ENCODE measurements around the gene TCEAL6. TPM values are rescaled to one million over a fixed set of nuclear protein-coding genes. Genes with fewer than 3 reads are reported as not detected.
A peak's percentile ranks its signal among the peaks of the same experiment; 100 is the strongest.
"Not testable (repeated sequence)": the region's sequence is repeated elsewhere in the genome, so short reads cannot be mapped to it uniquely, and the experiment has no call there.

The TCEAL6 gene
- not detected in 2 replicates for total RNA-seq
- polyA plus RNA-seq, result not detected in 2 replicates
- not detected in 2 replicates for polyA plus RNA-seq (2011; cell fraction: cytosol; rRNA removed)
- polyA plus RNA-seq (2011; cell fraction: nucleus; rRNA removed), result not detected in 2 replicates
- not detected in 2 replicates for polyA plus RNA-seq (2012)
- not detected in 2 replicates for polyA minus RNA-seq
- not detected for polyA minus RNA-seq (2011; cell fraction: cytosol; rRNA and poly(A)+ RNA removed)
- polyA minus RNA-seq (2011; cell fraction: nucleus; rRNA and poly(A)+ RNA removed), result not detected in 2 replicates
- not detected for Bru-seq, nascent RNA
- BruChase-seq, experiment 1, labeled RNA remaining after a 6-hour chase, result not detected
- not detected for BruChase-seq, experiment 2, labeled RNA remaining after a 2-hour chase
- long read RNA-seq, result 0 reads

GRCh38 chrX:102142274-102142673 lies at the start of gene TCEAL6:
Gene TCEAL6, minus strand, starts transcription at chrX:102142481.
- H3K79me2 ChIP-seq (ENCODE audit: control insufficient read depth, insufficient read depth, low read length); H4K20me1 ChIP-seq (replicated peaks; ENCODE audit: control insufficient read depth, extremely low read depth, insufficient read depth, low read length); POLR2A ChIA-PET; FAIRE-seq; CTCF ChIA-PET; H3K27me3 ChIP-seq (ENCODE audit: control insufficient read depth in 2 of 2, insufficient read depth in 2 of 2, low read length in 2 of 2); H3K27ac ChIP-seq (ENCODE audit: insufficient read depth, low read depth, low read length); DNase-seq (ENCODE audit: low read depth, low spot score); H3K4me2 ChIP-seq (ENCODE audit: insufficient read depth, low read length); BruUV-seq (replicated peaks); H2AFZ ChIP-seq (ENCODE audit: low read depth, low read length); H3K9ac ChIP-seq (replicated peaks; ENCODE audit: extremely low read depth, insufficient read depth, low read length); dilution Hi-C loops (cut with MboI; ENCODE audit: extremely low pct_ligation_motif_present, low sequenced_read_pairs); H3K4me3 ChIP-seq (replicated peaks in 1 of 3; ENCODE audit: insufficient read depth in 1 of 3, low read depth in 1 of 3, low read length in 3 of 3); H3K9me1 ChIP-seq (replicated peaks; ENCODE audit: control insufficient read depth, extremely low read depth, insufficient read depth, low read length); H3K36me3 ChIP-seq (ENCODE audit: control insufficient read depth in 2 of 2, extremely low read depth in 1 of 2, insufficient read depth in 2 of 2, low read length in 2 of 2); H3K4me1 ChIP-seq (ENCODE audit: control insufficient read depth, extremely low read depth, insufficient read depth, low read length); intact Hi-C loops (cut with micrococcal nuclease); H3K9me3 ChIP-seq (replicated peaks; ENCODE audit: control insufficient read depth, insufficient read depth, low read length): not testable (repeated sequence)

- TF ChIP-seq FOS (IDR thresholded peaks at IDR 0.05; ENCODE audit: borderline replicate concordance, insufficient read depth, low read length) (no peak), EZH2 (IDR thresholded peaks at IDR 0.05; ENCODE audit: borderline replicate concordance, low read depth, low read length, severe bottlenecking) (no peak), POLR2AphosphoS5 (IDR thresholded peaks at IDR 0.05; ENCODE audit: insufficient read depth, low read depth, low read length) (no peak), POLR2A (IDR thresholded peaks at IDR 0.05; ENCODE audit: low read depth, low read length) (no peak), GATA2 (IDR thresholded peaks at IDR 0.05; ENCODE audit: insufficient read depth, insufficient read length, low read depth, low read length) (no peak), JUN (IDR thresholded peaks at IDR 0.05; ENCODE audit: borderline replicate concordance, insufficient read depth, insufficient read length, low read depth) (no peak), CTCF (IDR thresholded peaks at IDR 0.05; ENCODE audit: extremely low read depth in 1 of 2, insufficient read depth in 1 of 2, low read depth in 1 of 2, low read length in 2 of 2) (no peak)
- Histone ChIP-seq H3K36me3 (ENCODE audit: control insufficient read depth in 2 of 2, extremely low read depth in 1 of 2, insufficient read depth in 2 of 2, low read length in 2 of 2) (no peaks in the 10 kb centered on the region), H3K27me3 (ENCODE audit: control insufficient read depth in 2 of 2, insufficient read depth in 2 of 2, low read length in 2 of 2) (no peaks in the 10 kb centered on the region), H3K79me2 (ENCODE audit: control insufficient read depth, insufficient read depth, low read length) (no peaks in the 10 kb centered on the region), H4K20me1 (replicated peaks; ENCODE audit: control insufficient read depth, extremely low read depth, insufficient read depth, low read length) (no peaks in the 10 kb centered on the region), H3K27ac (ENCODE audit: insufficient read depth, low read depth, low read length) (no peak overlapping the region), H3K9me1 (replicated peaks; ENCODE audit: control insufficient read depth, extremely low read depth, insufficient read depth, low read length) (no peaks in the 10 kb centered on the region), H3K4me3 (replicated peaks in 1 of 3; ENCODE audit: insufficient read depth in 1 of 3, low read depth in 1 of 3, low read length in 3 of 3) (no peak overlapping the region), H3K4me2 (ENCODE audit: insufficient read depth, low read length) (no peak overlapping the region), H2AFZ (ENCODE audit: low read depth, low read length) (no peak overlapping the region), H3K9me3 (replicated peaks; ENCODE audit: control insufficient read depth, insufficient read depth, low read length) (no peaks in the 10 kb centered on the region), H3K4me1 (ENCODE audit: control insufficient read depth, extremely low read depth, insufficient read depth, low read length) (no peaks in the 10 kb centered on the region), H3K9ac (replicated peaks; ENCODE audit: extremely low read depth, insufficient read depth, low read length) (no peak overlapping the region)
- ChIA-PET CTCF (no interaction called here), POLR2A (no interaction called here)
- intact Hi-C loops (cut with micrococcal nuclease) (no loop called here), dilution Hi-C loops (cut with MboI; ENCODE audit: extremely low pct_ligation_motif_present, low sequenced_read_pairs) (no loop called here)
- FAIRE-seq, result peak; percentile 28
- no TSS peak for BruUV-seq (replicated peaks)
- DNase-seq (ENCODE audit: low read depth, low spot score), result no peak
Observed at GRCh38 chrX:102185967-102186720, 43.9 kb upstream of the TCEAL6 start.

All from endothelial cell of umbilical vein (primary cell).